ENCODE results near the gene PKIG.
A peak's percentile ranks its signal among the peaks of the same experiment; 100 is the strongest.

Gene PKIG

DNA sequence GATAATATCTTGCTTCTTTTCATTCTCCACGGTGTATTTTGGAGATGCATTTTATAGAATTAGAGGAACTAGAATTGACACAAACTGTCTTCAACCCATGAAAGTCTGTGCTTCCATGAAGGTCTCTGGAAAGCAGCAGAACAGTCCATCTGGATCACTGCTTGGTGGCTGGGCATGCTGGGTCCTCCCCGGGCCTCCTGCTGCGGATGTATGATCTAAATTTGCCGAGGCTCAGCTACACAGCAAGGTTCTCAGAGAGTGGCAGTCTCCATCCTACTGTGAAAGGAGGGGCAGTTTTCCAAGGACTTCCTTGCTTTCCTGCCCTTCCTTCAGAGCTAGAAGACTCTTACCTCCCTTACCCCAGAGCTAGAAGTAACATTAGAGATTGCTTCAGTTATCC, 15.1 kb downstream of the PKIG start:
- DNase-seq = no peak

DNA sequence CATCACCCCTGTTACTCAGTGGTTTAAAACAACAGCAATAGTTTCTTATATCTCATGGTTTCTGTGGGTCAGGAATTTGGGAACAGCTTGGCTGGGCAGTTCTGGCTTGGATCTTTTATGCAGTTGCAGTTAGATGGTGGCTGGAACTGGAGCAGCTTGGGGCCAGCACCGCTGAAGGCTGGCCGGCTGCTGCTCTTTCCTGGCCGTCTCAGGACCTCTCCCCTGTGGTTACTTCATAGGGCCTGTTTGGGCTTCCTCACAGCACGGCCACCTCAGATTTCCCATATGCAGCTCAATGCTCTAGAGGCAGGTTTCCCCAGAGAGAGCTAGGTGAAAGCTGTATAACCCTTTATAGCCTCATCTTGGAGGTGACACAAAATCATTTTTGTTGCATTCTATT, 15.6 kb downstream of the PKIG start:
- no peak for DNase-seq

DNA sequence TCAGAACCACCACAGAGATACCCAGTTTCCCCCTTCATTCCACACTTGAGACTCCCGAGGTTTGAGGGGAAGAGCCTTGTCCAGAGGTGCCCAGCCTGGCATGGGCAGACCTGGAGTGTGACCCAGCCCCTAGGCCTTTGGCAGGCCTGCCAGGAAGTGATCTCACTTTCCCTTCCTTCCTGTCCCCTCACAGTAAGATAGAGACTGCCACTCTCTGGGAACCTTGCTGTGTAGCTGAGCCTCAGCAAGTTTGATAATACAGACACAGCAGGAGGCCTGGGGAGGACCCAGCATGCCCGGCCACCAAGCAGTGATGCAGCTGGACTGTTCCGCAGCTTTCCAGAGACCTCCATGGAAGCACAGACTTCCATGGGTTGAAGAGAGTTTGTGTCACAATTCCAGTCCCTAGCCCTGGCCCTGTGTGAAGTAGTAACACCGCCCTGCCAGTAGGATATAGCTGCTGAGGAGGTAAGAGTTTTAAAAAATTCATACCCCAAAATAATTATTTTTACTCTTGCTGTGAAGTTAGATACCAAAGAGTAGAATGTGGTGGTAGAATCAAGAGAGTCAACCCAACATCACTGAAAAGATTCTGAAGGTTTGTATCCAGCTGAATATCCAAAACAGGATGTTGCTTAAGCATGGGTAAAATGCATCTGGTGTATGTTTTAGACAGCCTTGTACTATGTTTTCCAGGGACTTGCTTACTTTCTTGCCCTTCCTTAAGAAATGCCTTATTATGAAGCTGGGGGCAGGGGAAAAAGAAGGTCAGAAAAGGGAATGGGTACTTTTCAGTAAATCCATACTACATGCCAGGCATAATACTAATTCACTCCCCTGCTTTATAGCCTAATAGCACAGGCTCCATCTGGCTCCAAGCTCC, 16.3 kb downstream of the PKIG start:
- no peak for DNase-seq

DNA sequence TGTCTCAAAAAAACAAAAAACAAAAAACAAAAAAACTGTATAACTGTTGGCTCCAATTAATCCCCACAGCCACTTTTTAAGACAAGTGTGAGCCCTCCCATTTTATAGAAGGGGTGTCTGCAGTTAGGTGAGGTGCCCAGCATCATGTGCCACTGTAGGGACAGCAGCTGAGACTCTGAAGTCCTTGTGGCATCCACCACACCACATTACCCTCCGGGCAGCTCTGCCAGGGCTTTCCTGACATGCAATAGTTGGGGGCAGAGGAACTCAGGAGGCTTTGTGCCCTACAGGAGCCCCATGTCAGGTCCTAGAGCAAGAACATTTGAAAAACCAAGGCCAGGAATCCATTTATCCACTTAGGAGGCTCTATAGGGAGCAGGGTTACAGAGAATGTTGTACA, 17.3 kb downstream of the PKIG start:
- no peak for DNase-seq

DNA sequence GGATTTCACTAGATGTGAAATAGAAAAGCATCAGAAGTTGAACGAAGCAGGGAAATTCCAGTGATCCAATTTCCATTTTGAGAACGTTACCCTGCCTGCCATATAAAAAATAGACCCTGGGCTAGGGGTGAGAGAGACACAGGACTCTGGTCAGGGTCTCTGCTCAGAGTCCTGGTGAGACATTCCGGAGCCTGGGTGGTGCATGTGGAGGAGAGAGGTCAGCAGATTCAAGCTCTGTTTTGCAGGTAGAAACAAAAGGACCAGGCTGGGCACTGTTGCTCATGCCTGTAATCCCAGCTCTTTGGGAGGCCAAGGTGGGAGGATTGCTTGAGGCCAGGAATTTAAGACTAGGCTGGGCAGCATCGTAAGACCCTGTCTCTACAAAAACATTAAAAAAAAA, 17.9 kb downstream of the PKIG start:
- DNase-seq = no peak

DNA sequence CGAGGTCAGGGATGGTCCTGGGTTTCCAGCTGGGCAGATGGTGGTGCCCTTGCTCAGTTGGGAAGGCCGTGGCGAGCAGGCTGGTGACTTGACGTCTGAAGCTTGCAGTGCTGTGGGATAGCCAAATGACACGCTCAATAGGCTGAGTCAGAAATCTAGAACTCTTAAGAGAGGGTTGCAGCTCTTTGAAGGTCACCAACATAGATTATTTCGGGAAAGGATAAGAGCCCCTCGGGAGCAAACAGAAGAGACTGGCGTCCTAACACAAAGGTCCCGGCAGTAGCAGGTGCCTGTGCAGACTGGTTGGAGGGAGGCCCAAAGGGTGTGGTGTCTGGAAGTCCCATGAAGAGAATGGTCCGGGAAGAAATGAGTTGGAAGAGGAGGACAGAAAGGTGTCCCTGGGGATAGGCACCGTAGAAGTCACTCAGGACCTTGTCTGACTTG, 18.4 kb downstream of the PKIG start:
- DNase-seq = no peak

DNA sequence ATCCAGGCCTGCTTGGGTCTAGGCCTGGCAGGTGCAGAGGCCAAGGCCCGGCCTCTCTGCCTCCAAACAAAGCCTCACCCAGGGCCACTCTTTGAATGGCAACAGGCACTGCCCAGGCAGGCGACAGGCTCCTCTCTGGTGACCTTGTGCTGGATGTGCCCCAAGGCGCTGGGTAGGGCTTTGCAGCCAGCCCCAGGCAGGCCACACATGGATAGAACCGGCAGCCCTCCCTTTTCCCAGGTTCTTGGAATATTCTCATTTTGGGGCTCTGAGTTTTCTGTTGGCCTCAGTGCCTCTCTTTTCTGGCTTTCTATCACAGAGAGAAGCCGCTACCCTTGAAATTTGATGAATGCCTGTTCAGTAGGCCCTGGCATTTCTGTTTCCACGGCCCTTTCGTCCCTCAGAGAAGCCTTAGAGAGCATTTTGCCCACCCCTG, 18.9 kb downstream of the PKIG start:
- no peak for DNase-seq

DNA sequence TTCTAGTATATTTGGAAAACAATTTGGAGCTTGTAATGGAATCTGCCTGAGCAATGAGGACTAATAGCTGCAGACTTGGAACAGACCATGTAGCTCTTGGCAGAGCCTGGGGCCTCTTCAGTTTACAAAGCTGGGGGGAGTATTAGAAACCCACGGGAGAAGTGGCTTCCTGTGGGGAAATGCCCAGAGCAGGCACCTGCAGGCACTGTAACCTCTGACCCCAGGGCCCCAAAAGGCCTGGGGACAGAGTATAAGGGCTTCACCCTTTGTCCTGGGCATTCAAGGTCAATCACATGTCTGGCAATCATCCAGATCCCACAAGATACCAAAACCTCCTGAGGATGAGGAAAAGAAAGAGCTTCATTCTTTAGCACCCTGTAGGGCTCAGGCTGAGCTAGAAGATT, 19.4 kb downstream of the PKIG start:
- no peak for DNase-seq

DNA sequence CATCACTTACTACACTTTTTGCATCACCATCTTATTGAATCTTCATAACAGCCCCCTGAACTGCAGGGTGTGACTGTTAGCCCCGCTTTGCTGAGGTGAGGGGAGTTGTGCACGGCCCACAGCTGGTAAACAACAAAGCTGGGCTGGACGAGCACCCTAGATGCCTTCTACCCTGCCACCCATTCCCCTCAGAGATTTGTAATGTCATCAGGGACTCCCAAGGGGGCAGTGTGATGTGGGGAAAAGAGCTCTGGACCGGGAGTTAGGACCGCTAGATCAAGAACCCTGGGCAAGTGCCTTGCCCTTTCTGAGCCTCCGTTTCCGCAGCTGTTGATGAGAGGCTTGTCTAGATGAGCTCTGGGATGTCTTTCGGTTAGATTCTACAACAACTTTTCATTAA, 20.9 kb downstream of the PKIG start:
- no peak for DNase-seq

DNA sequence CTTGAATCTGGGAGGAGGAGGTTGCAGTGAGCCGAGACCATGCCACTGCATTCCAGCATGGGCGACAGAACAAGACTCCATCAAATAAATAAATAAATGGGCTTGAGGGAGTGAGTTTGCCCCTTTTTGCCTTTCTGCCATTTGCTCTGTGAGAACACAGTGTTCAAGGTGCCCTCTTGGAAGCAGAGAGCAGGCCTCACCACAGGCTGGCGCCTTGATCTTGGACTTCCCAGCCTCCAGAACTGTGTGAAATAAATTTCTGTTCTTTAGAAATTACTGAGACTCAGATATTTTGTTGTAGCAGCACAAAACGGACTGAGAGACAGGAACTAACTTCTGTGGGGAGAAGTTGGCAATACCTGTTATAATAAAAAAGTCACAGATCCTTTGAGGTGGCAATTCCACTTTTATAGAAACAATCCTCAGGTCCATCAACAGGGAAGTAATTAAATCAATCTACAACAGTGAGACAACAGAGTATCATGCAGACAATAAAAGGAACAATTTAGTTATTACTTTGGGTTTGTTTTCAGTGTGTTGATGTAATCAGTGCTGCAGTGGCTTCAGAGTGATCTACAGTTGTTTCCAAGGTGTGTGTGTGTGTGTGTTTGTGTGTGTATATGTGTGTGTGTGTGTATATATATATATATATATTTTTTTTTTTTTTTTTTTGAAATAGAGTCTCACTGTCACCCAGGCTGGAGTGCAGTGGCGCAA, 24.5 kb downstream of the PKIG start:
- no peak for DNase-seq

DNA sequence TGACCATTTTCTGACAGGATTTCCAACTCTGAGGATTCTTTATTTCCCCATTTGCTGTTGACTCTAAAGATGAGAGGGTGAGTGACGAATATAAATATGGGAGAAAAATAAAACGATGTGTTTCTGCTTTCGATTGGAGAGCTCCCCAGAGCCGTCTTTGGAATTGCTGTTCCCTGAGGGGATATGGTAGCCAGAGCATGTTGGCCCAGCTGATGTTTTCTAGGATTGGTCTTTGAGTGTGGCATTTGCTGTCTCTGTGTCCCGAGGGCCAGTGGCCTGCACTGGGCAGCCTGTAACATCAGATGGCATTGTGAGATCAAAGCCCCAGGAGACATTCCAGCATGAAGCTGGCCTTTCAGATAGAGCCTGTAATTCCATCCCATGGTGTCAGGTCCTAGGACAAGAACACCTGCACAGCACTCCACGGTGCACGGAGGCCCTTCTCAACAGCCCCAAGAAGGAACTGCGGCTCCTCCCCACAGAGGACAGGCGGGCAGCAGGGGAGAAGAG, 26.7 kb downstream of the PKIG start:
- DNase-seq = no peak

DNA sequence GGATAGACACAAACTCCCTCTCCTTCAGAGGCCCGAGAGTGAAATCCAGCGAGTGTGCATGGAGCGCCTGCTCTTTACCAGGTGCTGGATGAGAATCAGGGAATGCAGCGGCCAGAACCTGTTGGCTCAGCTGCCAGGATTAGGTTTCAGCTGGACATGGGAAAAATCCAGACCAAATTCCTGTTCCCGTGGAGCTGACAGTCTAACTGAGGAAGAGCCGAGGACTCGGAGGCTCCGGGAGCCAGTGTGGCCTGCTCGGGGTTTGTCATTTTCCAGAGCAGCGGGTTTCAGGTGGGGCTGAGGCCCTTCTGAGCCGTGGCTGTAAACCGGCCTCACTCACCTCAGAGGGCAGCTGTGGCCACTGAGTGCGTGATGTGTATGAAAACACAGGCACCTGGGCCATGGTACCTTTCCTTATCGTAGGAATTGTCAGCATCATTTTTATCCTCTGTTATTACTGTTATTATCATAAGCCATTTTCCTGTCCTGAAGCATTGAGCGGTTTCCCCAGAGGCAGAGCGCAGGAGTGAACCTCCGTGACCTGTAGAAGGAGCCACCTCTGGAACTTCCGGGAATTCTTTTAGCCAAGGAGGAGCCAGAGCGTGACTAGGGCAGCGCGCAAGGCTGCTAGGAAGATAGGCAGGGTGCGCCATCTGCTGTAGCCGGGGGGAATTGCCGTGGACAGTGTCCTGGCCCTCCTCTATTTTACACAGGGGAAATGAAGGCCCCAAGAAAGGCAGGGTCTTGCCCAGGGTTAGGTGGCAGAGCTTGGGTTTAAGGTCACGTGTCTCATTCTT, 27.3 kb downstream of the PKIG start:
- peak; percentile 84 for DNase-seq

DNA sequence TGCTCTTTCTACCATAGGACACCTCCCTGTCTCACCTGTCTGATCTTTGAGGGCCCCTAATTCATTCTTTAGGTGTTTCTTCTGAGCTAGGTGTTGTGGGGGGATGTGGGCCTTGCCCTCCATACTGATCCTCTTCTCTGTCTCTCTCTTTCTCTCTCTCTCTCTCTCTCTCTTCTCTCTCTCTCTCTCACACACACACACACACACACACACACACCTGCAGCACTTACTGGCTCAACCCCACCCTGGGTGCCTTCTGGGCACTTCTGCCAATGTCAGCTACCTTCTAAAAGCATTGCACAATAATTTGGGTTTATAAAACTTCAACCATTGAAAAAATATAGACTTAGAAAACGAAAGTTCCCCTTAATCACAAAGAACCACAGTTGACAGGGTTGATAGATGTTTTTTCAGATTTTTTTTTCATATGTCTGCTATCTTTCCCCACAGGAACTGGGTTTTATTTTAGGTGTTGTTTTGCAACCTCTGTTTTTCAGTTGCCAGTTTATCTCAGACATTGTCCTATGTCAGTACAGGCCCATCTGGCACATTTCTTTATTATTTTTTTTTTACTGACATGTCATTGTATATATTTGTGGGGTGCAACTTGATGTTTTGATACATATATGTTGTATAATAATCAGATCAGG, 28.1 kb downstream of the PKIG start:
- no peak for DNase-seq

DNA sequence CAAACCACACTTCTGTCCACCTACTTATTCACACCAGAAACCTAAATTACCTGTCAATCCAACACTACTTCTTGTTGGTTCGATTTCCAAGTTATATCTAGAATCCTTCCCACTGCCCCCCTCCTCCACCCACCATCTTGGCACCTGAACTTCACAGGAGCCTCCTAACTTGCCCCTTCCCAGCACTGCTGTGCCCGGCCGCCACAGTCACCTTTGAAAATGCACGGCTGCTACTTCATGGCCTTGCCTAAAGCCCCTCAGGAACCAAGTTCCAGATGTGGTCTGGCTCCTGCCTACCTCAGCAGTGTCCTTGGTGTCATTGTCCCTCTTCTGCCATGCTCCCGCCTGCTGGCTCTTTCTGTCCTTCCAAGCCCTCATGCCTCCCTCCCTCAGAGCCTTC, 31.2 kb downstream of the PKIG start:
- no peak for DNase-seq

DNA sequence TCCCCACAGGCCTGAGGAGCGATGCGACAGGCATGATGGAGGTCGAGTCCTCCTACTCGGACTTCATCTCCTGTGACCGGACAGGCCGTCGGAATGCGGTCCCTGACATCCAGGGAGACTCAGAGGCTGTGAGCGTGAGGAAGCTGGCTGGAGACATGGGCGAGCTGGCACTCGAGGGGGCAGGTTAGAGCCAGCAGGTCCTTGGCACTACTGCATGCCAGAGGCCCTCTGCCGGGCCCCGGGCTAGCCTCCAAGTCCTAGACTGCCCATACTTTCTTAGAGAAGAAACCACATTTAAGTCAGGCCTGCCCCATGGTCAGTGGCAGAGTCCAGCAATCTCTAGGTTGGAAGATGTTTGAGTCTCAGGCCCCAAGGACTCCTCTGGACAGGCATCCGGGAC, 32.1 kb downstream of the PKIG start:
- DNase-seq = no peak

DNA sequence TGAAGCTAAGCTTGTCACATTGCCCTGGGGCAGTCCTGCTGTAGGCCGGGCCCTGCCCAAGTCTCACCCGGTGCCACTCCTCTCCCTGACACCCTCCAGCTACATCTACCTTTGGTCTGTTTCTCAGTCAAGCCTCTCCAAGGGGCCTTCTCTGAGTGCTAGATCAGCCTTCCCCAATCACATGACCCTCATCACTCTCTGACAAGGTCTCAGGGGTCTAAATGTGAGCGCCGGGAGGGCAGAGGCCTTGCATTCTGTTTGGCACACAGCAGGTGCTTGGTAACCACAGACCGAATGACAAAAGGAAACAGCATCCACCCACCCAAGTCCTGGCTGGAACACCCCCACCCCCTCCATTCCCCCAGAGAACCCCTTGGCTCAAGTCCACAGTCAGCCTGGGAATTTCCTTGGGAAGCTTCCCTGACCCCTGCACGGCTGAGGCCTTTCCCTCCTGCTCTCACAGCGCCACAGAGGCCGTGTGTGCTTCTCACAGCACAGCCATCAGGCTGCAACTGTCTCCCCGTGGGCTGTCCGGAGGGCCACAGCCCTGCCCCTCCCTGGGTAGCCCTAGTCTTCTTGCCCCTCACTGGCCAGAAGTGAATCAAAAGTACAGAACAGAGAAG, 32.9 kb downstream of the PKIG start:
- DNase-seq = no peak

DNA sequence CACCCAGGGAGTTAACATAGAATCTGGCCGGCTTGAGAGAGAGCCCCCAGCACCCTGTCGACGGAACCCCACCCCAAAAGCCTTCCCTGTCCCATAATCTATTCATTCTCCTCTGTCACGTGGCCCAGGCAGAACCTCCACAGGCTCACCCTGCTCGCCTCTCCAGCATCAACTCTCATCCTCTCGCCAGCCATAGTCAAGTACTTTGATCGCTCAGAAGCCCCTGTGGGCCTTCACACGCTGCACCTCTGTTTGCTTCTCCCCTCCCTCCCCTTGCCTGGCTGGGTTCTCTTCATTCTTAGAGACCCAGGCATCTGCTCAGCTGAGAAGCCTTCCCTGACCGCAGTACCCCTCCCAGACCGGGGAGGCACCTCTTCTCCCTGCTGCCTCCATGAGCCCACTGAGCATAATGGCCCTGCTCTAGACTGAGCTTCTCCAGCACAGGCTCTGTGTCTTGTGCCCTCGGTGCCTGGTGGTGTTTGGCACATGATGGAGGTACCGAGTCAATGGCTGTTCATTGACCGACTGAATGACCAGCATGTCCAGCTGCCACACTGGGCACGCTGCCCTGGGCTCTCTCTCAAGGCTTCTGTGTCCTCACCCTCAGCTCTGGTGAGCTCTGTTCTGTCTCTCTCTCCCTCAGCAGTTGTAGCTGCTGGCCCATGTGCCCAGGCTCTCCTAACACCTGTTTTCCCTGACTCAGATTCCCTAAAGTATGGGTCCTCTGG, 33.7 kb downstream of the PKIG start:
- DNase-seq = no peak

DNA sequence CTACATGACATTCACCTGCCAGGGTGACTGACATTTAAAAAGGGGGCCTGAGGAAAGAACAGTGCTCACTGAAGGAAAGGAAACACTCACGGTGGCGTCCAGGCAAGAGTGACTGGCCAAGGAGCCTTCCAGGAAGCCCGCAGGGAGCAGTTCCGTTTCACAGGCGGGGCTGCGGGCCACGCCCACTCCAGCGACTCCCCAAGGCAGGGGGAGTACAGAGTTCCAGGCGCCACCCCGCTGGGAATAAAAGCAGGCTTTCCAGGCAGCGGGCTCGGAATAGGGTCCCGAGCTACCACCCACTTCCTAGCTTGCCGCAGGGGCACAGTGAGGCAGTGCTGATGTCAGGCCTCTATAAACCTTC, 34.2 kb downstream of the PKIG start:
- no peak for DNase-seq

DNA sequence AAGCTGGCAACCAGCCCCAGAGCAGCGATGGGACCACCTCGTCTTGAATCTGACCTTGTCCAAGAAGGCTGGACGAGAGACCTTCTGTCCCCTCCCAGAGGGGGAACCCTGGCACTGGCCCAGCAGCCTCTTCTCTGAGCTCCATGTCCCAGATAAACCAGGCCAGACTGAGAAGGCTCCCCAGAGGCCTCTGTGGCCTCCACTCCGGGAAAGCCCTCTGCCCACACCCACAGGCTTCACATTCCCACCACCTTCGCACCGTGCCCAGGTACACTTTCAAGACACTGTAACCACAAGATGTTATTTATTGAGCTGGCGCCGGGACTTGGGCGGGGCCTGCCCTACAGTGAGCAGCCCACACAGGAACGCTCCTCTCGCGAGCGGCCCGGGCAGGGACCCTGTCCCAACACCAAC, 35.9 kb downstream of the PKIG start:
- DNase-seq = no peak

DNA sequence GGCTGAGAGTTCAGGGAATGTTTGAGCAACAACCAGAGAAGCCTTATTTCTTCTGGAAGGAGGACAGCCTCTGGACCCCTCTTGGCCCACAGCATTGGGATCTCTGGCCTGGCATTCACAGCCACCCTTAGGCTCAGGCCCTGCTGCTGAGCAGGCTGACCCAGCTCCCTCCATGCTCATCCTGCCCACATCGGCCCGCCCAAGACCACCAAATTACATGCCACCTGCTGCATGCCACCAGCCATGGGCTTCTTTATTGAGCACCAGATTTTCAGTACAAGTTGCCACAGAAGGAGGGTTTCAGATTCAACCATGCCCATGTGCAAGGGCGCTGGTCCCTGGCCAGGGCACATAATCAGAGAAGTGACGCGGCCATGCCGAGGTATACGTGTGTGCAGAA, 36.9 kb downstream of the PKIG start:
- DNase-seq = no peak

DNA sequence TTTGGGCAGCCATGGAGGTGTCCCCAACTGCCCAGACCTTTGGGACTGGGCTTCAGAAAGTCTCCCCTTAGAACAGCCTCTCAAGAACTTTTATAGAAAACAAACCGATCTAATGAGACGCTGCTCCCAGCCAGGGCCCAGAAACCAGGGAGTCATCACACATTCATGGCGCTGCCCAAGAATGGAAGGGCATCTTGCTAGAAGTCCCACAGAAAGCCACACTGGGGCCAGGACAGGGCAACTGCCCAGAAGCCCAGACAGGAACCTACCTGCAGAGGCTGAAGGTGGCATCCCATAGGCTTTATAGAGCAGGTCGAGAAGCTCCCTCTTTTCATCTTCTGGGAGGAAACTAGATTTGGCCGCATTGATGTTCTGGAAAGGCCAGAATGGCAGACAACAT, 37.7 kb downstream of the PKIG start:
- DNase-seq = no peak

DNA sequence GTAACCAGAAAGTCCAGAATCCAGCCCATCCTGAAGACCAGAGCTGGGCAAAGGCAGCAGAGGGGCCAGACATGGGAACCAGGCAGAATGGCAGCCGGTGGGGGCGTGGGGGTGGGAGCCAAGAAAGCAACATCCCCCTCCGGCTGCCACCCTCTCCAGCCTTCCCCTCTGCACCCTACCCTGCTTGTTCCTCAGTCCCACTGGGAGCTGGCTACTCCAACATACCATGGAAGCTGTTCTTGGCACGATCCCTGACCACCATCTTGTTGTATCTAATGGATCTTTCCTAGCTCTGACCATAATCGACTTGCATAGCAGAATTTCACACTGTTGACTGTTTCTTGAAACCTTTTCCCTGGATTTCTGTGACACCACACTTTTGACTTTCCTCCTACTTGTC, 38.9 kb downstream of the PKIG start:
- no peak for DNase-seq
